HL-60 (cell line): ENCODE data around the gene BMP7.

Source experiments
- GABPA ChIP-seq: IDR thresholded peaks from 2 replicates; pipeline ENCODE4 v1.6.1; 2012; ENCODE audit warnings: low read depth
- POLR2AphosphoS5 ChIP-seq: IDR thresholded peaks from 2 replicates; pipeline ENCODE4 v1.6.1; 2012; ENCODE audit warnings: low read depth
- SPI1 ChIP-seq: IDR thresholded peaks from 2 replicates; pipeline ENCODE4 v1.6.1; 2012; ENCODE audit warnings: low read depth, mild to moderate bottlenecking, borderline replicate concordance
- TF ChIP-seq, protein P1 (sequence below): IDR thresholded peaks from one replicate; pipeline ENCODE4 v1.5.1; 2011; ENCODE audit warnings: low read length, control low read depth, inconsistent platforms; ENCODE audit not compliant: insufficient read depth
- TF ChIP-seq, protein P2 (sequence below): IDR thresholded peaks from 2 replicates; pipeline ENCODE4 v1.6.1; 2012; ENCODE audit warnings: low read depth; ENCODE audit not compliant: insufficient replicate concordance

DNA sequence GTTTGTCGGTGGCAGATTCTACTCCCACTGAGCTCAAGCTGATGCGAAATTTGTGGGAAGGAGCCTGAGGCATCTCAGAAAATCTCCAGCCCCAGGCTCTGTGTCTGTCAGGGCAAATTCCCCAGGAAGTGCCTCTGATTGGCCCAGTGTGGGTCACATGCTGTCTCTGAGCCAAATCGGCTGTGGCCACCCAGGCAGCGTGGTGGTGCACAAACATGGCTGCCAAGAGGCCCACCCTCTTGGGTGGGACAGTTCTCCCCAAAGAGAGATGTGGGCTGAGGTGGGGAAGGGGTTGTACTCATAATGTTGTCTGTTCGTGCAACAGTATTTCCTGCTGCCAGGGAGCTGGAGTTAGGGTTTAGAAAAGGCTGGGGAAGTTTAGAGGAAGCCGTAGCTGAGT, 130.6 kb downstream of the BMP7 start:
- TF ChIP-seq, protein P1, sequence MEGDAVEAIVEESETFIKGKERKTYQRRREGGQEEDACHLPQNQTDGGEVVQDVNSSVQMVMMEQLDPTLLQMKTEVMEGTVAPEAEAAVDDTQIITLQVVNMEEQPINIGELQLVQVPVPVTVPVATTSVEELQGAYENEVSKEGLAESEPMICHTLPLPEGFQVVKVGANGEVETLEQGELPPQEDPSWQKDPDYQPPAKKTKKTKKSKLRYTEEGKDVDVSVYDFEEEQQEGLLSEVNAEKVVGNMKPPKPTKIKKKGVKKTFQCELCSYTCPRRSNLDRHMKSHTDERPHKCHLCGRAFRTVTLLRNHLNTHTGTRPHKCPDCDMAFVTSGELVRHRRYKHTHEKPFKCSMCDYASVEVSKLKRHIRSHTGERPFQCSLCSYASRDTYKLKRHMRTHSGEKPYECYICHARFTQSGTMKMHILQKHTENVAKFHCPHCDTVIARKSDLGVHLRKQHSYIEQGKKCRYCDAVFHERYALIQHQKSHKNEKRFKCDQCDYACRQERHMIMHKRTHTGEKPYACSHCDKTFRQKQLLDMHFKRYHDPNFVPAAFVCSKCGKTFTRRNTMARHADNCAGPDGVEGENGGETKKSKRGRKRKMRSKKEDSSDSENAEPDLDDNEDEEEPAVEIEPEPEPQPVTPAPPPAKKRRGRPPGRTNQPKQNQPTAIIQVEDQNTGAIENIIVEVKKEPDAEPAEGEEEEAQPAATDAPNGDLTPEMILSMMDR, result no peak
- TF ChIP-seq, protein P2, sequence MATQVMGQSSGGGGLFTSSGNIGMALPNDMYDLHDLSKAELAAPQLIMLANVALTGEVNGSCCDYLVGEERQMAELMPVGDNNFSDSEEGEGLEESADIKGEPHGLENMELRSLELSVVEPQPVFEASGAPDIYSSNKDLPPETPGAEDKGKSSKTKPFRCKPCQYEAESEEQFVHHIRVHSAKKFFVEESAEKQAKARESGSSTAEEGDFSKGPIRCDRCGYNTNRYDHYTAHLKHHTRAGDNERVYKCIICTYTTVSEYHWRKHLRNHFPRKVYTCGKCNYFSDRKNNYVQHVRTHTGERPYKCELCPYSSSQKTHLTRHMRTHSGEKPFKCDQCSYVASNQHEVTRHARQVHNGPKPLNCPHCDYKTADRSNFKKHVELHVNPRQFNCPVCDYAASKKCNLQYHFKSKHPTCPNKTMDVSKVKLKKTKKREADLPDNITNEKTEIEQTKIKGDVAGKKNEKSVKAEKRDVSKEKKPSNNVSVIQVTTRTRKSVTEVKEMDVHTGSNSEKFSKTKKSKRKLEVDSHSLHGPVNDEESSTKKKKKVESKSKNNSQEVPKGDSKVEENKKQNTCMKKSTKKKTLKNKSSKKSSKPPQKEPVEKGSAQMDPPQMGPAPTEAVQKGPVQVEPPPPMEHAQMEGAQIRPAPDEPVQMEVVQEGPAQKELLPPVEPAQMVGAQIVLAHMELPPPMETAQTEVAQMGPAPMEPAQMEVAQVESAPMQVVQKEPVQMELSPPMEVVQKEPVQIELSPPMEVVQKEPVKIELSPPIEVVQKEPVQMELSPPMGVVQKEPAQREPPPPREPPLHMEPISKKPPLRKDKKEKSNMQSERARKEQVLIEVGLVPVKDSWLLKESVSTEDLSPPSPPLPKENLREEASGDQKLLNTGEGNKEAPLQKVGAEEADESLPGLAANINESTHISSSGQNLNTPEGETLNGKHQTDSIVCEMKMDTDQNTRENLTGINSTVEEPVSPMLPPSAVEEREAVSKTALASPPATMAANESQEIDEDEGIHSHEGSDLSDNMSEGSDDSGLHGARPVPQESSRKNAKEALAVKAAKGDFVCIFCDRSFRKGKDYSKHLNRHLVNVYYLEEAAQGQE, result no peak
- TF ChIP-seq POLR2AphosphoS5 (no peak), GABPA (no peak), SPI1 (no peak)
